ENCODE data around the gene ZNF200. TPM values are rescaled to one million over a fixed set of nuclear protein-coding genes. Genes with fewer than 3 reads are reported as not detected.

The ZNF200 gene
- total and polyA plus RNA-seq, 2 donors (not counting 1 experiment from before 2014, with no cell fraction given) = 2.7 to 20.1 TPM

GRCh38 chr16:3214904-3215600, 19.9 kb downstream of the ZNF200 start:
- no peaks in the 10 kb centered on the region for H3K36me3 ChIP-seq (replicated peaks in 1 of 2; ENCODE audit: control extremely low read depth in 1 of 2, control insufficient read depth in 1 of 2, extremely low read depth in 1 of 2, insufficient read depth in 2 of 2, low read length in 1 of 2)
- intact Hi-C loops (cut with micrococcal nuclease) = no loop called here
- Mint-ChIP-seq H3K4me3 (peak overlapping the region; percentile 13), H3K9me3 (ENCODE audit: insufficient read depth) (no peaks in the 10 kb centered on the region), H3K27me3 (peaks cover 12% of the 10 kb centered on the region), H3K4me1 (peaks cover 22% of the 10 kb centered on the region), H3K27ac (no peak overlapping the region)
- DNase-seq (no peak), ATAC-seq (ENCODE audit: low read depth) (peak; percentile 14)
- H3K9ac ChIP-seq (ENCODE audit: low read length) = peak overlapping the region; percentile 7
- H3K27me3 ChIP-seq (replicated peaks in 1 of 4; ENCODE audit: control extremely low read depth in 1 of 4, control insufficient read depth in 3 of 4, insufficient read depth in 4 of 4, low read length in 3 of 4) = peaks cover 0 to 3% (median 0%) of the 10 kb centered on the region in 4 experiments
- TF ChIP-seq CTCF (IDR thresholded peaks at IDR 0.05) (no peak), EZH2 (IDR thresholded peaks at IDR 0.05; ENCODE audit: borderline replicate concordance, insufficient read depth, low read depth, low read length, poor library complexity, severe bottlenecking) (no peak)
- no peak overlapping the region for H3K4me3 ChIP-seq (ENCODE audit: control extremely low read depth in 1 of 5, extremely low read depth in 1 of 5, insufficient read depth in 1 of 5, low read depth in 2 of 5, low read length in 4 of 5)
- peak overlapping the region; percentile 24 for H2AFZ ChIP-seq (ENCODE audit: insufficient read depth, low read depth, low read length, poor library complexity, severe bottlenecking)
- peak overlapping the region; percentile 16 for H3K4me2 ChIP-seq (replicated peaks; ENCODE audit: low read depth, low read length, poor library complexity, severe bottlenecking)
- POLR2A ChIA-PET = no interaction called here
- H4K20me1 ChIP-seq (ENCODE audit: control insufficient read depth, insufficient read depth, low read length, poor library complexity, severe bottlenecking) = no peaks in the 10 kb centered on the region
- H3K79me2 ChIP-seq (ENCODE audit: control insufficient read depth, insufficient read depth, low read length) = no peaks in the 10 kb centered on the region
- 0% methylated on average over 1 of the region's 7 CpGs for WGBS (ENCODE audit: insufficient coverage)
- peaks cover 0 to 44% (median 0%) of the 10 kb centered on the region in 3 donors for H3K9me3 ChIP-seq (ENCODE audit: control extremely low read depth in 1 of 3, control insufficient read depth in 2 of 3, insufficient read depth in 1 of 3, low read length in 2 of 3)
- H3K27ac ChIP-seq (ENCODE audit: low read length in 2 of 2) = peak overlapping the region in 1 of 2 donors; percentile 38
- CTCF ChIA-PET = no interaction called here
- peaks cover 14 to 16% of the 10 kb centered on the region in 2 donors for H3K4me1 ChIP-seq (ENCODE audit: control insufficient read depth in 2 of 2, insufficient read depth in 2 of 2, low read length in 2 of 2)

GRCh38 chr16:3212567-3212966, 22.4 kb downstream of the ZNF200 start:
- Histone ChIP-seq H3K4me3 (ENCODE audit: control extremely low read depth in 1 of 5, extremely low read depth in 1 of 5, insufficient read depth in 1 of 5, low read depth in 2 of 5, low read length in 4 of 5) (no peak overlapping the region), H3K9me3 (ENCODE audit: control extremely low read depth in 1 of 3, control insufficient read depth in 2 of 3, insufficient read depth in 1 of 3, low read length in 2 of 3) (peaks cover 0 to 38% (median 0%) of the 10 kb centered on the region in 3 donors), H2AFZ (ENCODE audit: insufficient read depth, low read depth, low read length, poor library complexity, severe bottlenecking) (no peak overlapping the region), H3K27me3 (replicated peaks in 1 of 4; ENCODE audit: control extremely low read depth in 1 of 4, control insufficient read depth in 3 of 4, insufficient read depth in 4 of 4, low read length in 3 of 4) (peaks cover 0 to 9% (median 0%) of the 10 kb centered on the region in 4 experiments), H3K79me2 (ENCODE audit: control insufficient read depth, insufficient read depth, low read length) (no peaks in the 10 kb centered on the region), H3K4me2 (replicated peaks; ENCODE audit: low read depth, low read length, poor library complexity, severe bottlenecking) (no peak overlapping the region), H3K36me3 (replicated peaks in 1 of 2; ENCODE audit: control extremely low read depth in 1 of 2, control insufficient read depth in 1 of 2, extremely low read depth in 1 of 2, insufficient read depth in 2 of 2, low read length in 1 of 2) (no peaks in the 10 kb centered on the region), H3K9ac (ENCODE audit: low read length) (no peak overlapping the region), H3K27ac (ENCODE audit: low read length in 2 of 2) (no peak overlapping the region), H3K4me1 (ENCODE audit: control insufficient read depth in 2 of 2, insufficient read depth in 2 of 2, low read length in 2 of 2) (peaks cover 14 to 16% of the 10 kb centered on the region in 2 donors), H4K20me1 (ENCODE audit: control insufficient read depth, insufficient read depth, low read length, poor library complexity, severe bottlenecking) (no peaks in the 10 kb centered on the region)
- TF ChIP-seq CTCF (IDR thresholded peaks at IDR 0.05) (no peak), EZH2 (IDR thresholded peaks at IDR 0.05; ENCODE audit: borderline replicate concordance, insufficient read depth, low read depth, low read length, poor library complexity, severe bottlenecking) (no peak)
- ATAC-seq (ENCODE audit: low read depth) (no peak), DNase-seq (no peak)
- no CpG with 5 or more reads among the region's 1 CpG for WGBS (ENCODE audit: insufficient coverage)
- Mint-ChIP-seq H3K4me1 (peaks cover 22% of the 10 kb centered on the region), H3K27me3 (peaks cover 18% of the 10 kb centered on the region), H3K9me3 (ENCODE audit: insufficient read depth) (no peaks in the 10 kb centered on the region), H3K4me3 (no peak overlapping the region), H3K27ac (no peak overlapping the region)
- intact Hi-C loops (cut with micrococcal nuclease) = no loop called here
- POLR2A ChIA-PET = interaction anchor here (0.7 kb wide), 1 partner anchor 26 kb away, joined by 5 read pairs; no protein-coding TSS in a partner anchor
- CTCF ChIA-PET = no interaction called here

All from B cell (primary cell).